Measurements from ENCODE around the gene RNU6-8. TPM values are rescaled to one million over a fixed set of nuclear protein-coding genes. Genes with fewer than 3 reads are reported as not detected.

The RNU6-8 gene
- polyA plus RNA-seq, 1 of the 3 experiments (the other 2 are of a cell fraction), result not detected

DNA sequence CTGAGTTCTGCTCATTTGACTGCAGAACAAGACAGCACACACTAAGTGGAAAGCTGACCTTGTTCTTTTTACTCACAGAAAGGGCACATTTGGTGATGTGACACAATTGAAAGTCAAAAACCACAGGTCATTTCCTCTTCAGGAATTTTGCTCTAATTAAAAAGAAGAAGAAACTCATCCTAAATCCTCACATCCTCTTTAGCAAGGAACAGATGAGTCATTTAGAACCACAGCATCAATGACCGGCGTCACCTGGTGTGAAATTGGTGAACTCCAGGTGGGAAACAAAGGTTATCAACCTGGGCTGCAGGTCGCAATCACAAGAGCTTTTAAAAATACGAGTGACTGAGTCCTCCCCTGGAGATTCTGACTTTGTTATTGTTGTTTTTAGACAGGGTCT lies 2.9 kb upstream of the RNU6-8 start:
- WGBS (ENCODE audit: low lambda C conversion rate), result 91% methylated on average over 4 of the region's 4 CpGs

DNA sequence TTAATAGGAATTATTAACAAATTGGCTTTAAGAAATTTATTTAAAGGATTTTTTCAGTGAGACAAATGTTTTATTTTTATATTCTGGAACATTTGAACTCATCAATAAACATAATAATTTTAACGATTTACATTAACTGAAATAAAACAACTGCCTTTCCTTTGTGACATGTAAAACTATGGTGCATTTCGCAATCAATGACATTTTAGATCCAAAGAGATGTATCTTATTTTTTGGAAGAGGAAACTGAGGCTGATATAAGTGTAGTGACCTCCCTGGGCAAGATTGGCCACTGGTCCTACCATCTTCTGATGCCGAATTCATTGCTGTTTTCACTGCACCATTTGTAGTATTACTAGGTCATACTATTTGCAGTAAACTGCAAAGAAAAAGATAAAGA lies 2.5 kb upstream of the RNU6-8 start:
- Histone ChIP-seq H3K9ac (no peak overlapping the region), H3K27ac (ENCODE audit: low read depth in 2 of 2, low read length in 1 of 2) (no peak overlapping the region), H2AFZ (ENCODE audit: low read depth) (no peak overlapping the region), H3F3A (replicated peaks; ENCODE audit: insufficient read depth) (peaks cover 18% of the 10 kb centered on the region), H3K4me2 (no peak overlapping the region), H3K4me1 (ENCODE audit: control insufficient read depth in 1 of 2, insufficient read depth in 2 of 2, low read depth in 1 of 2, low read length in 1 of 2) (peaks cover 0 to 6% of the 10 kb centered on the region in 2 experiments; a peak in 2 of 4 replicates), H3K4me3 (ENCODE audit: low read depth in 2 of 2, low read length in 1 of 2) (no peak overlapping the region), H4K20me1 (ENCODE audit: insufficient read depth) (no peaks in the 10 kb centered on the region), H3K9me2 (no peaks in the 10 kb centered on the region), H3K9me3 (0 out of 2 replicates have a peak, but pooled peaks cover 3% of the 10 kb centered on the region), H3K27me3 (ENCODE audit: insufficient read depth) (no peaks in the 10 kb centered on the region), H3K79me2 (ENCODE audit: insufficient read depth) (no peaks in the 10 kb centered on the region), H3K36me3 (replicated peaks in 1 of 2; ENCODE audit: control insufficient read depth in 1 of 2, insufficient read depth in 2 of 2, low read length in 1 of 2) (no peaks in the 10 kb centered on the region)
- ChIA-PET POLR2A (no interaction called here), CTCF (interaction anchor here (1.2 to 1.6 kb wide), 3 partner anchors 9 to 264 kb away, joined by 3 to 6 read pairs (median 4); no protein-coding TSS in a partner anchor)
- DNase-seq, result no peak
- TF ChIP-seq, protein P1, sequence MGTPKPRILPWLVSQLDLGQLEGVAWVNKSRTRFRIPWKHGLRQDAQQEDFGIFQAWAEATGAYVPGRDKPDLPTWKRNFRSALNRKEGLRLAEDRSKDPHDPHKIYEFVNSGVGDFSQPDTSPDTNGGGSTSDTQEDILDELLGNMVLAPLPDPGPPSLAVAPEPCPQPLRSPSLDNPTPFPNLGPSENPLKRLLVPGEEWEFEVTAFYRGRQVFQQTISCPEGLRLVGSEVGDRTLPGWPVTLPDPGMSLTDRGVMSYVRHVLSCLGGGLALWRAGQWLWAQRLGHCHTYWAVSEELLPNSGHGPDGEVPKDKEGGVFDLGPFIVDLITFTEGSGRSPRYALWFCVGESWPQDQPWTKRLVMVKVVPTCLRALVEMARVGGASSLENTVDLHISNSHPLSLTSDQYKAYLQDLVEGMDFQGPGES (IDR thresholded peaks at IDR 0.05; ENCODE audit: low read depth, low read length), result no peak
- TF ChIP-seq, protein P2, sequence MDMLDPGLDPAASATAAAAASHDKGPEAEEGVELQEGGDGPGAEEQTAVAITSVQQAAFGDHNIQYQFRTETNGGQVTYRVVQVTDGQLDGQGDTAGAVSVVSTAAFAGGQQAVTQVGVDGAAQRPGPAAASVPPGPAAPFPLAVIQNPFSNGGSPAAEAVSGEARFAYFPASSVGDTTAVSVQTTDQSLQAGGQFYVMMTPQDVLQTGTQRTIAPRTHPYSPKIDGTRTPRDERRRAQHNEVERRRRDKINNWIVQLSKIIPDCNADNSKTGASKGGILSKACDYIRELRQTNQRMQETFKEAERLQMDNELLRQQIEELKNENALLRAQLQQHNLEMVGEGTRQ (IDR thresholded peaks at IDR 0.05; ENCODE audit: borderline replicate concordance, low read depth, low read length), result no peak
- TF ChIP-seq EZH2phosphoT487 (IDR thresholded peaks at IDR 0.05; ENCODE audit: borderline replicate concordance, low read depth), result no peak
- no peak for TF ChIP-seq NFIC (IDR thresholded peaks at IDR 0.05; ENCODE audit: borderline replicate concordance)
- TF ChIP-seq GABPA (IDR thresholded peaks at IDR 0.05; ENCODE audit: low read depth), result no peak
- TF ChIP-seq SMC3 (IDR thresholded peaks at IDR 0.05; ENCODE audit: low read depth, low read length), result no peak
- no peak for TF ChIP-seq TEAD4 (IDR thresholded peaks at IDR 0.05; ENCODE audit: borderline replicate concordance, insufficient read depth)
- TF ChIP-seq JUND (IDR thresholded peaks at IDR 0.05), result no peak
- TF ChIP-seq ELF1 (IDR thresholded peaks at IDR 0.05), result no peak
- TF ChIP-seq RFX5 (IDR thresholded peaks at IDR 0.05; ENCODE audit: low read length), result no peak
- TF ChIP-seq TCF12 (IDR thresholded peaks at IDR 0.05), result no peak
- TF ChIP-seq, protein P3, sequence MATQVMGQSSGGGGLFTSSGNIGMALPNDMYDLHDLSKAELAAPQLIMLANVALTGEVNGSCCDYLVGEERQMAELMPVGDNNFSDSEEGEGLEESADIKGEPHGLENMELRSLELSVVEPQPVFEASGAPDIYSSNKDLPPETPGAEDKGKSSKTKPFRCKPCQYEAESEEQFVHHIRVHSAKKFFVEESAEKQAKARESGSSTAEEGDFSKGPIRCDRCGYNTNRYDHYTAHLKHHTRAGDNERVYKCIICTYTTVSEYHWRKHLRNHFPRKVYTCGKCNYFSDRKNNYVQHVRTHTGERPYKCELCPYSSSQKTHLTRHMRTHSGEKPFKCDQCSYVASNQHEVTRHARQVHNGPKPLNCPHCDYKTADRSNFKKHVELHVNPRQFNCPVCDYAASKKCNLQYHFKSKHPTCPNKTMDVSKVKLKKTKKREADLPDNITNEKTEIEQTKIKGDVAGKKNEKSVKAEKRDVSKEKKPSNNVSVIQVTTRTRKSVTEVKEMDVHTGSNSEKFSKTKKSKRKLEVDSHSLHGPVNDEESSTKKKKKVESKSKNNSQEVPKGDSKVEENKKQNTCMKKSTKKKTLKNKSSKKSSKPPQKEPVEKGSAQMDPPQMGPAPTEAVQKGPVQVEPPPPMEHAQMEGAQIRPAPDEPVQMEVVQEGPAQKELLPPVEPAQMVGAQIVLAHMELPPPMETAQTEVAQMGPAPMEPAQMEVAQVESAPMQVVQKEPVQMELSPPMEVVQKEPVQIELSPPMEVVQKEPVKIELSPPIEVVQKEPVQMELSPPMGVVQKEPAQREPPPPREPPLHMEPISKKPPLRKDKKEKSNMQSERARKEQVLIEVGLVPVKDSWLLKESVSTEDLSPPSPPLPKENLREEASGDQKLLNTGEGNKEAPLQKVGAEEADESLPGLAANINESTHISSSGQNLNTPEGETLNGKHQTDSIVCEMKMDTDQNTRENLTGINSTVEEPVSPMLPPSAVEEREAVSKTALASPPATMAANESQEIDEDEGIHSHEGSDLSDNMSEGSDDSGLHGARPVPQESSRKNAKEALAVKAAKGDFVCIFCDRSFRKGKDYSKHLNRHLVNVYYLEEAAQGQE (IDR thresholded peaks at IDR 0.05; ENCODE audit: low read depth, low read length), result no peak
- no peak for TF ChIP-seq FOXJ3 (CRISPR knock-in tag; IDR thresholded peaks at IDR 0.05)
- TF ChIP-seq YY1 (IDR thresholded peaks at IDR 0.05; ENCODE audit: low read depth), result no peak
- no peak for TF ChIP-seq RCOR1 (IDR thresholded peaks at IDR 0.05; ENCODE audit: low read length)
- TF ChIP-seq, protein P4, sequence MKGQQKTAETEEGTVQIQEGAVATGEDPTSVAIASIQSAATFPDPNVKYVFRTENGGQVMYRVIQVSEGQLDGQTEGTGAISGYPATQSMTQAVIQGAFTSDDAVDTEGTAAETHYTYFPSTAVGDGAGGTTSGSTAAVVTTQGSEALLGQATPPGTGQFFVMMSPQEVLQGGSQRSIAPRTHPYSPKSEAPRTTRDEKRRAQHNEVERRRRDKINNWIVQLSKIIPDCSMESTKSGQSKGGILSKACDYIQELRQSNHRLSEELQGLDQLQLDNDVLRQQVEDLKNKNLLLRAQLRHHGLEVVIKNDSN (IDR thresholded peaks at IDR 0.05; ENCODE audit: borderline replicate concordance, low read depth), result no peak
- no peak for TF ChIP-seq MXI1 (IDR thresholded peaks at IDR 0.05; ENCODE audit: low read depth, low read length)
- TF ChIP-seq CHD2 (IDR thresholded peaks at IDR 0.05; ENCODE audit: low read length, partially characterized antibody), result no peak
- TF ChIP-seq GATA2 (CRISPR knock-in tag; IDR thresholded peaks at IDR 0.05), result no peak
- WGBS (ENCODE audit: low lambda C conversion rate), result 96% methylated on average over 3 of the region's 3 CpGs

More for the DNA sequence above, 2.9 kb upstream of the RNU6-8 start:
- Histone ChIP-seq H3K4me1 (ENCODE audit: control insufficient read depth in 1 of 2, insufficient read depth in 2 of 2, low read depth in 1 of 2, low read length in 1 of 2) (peaks cover 0 to 6% of the 10 kb centered on the region in 2 experiments; a peak in 2 of 4 replicates), H3K4me3 (ENCODE audit: low read depth in 2 of 2, low read length in 1 of 2) (no peak overlapping the region), H3K79me2 (ENCODE audit: insufficient read depth) (no peaks in the 10 kb centered on the region), H3F3A (replicated peaks; ENCODE audit: insufficient read depth) (peaks cover 16% of the 10 kb centered on the region), H3K4me2 (no peak overlapping the region), H3K27me3 (ENCODE audit: insufficient read depth) (no peaks in the 10 kb centered on the region), H4K20me1 (ENCODE audit: insufficient read depth) (no peaks in the 10 kb centered on the region), H3K36me3 (replicated peaks in 1 of 2; ENCODE audit: control insufficient read depth in 1 of 2, insufficient read depth in 2 of 2, low read length in 1 of 2) (no peaks in the 10 kb centered on the region), H2AFZ (ENCODE audit: low read depth) (no peak overlapping the region), H3K9me2 (no peaks in the 10 kb centered on the region), H3K9me3 (0 out of 2 replicates have a peak, but pooled peaks cover 3% of the 10 kb centered on the region), H3K9ac (no peak overlapping the region), H3K27ac (ENCODE audit: low read depth in 2 of 2, low read length in 1 of 2) (no peak overlapping the region)
- TF ChIP-seq GATA2 (CRISPR knock-in tag; IDR thresholded peaks at IDR 0.05), result no peak
- no peak for TF ChIP-seq CHD2 (IDR thresholded peaks at IDR 0.05; ENCODE audit: low read length, partially characterized antibody)
- DNase-seq, result no peak
- POLR2A ChIA-PET, result no interaction called here
- CTCF ChIA-PET, result interaction anchor here (1.2 to 1.6 kb wide), 3 partner anchors 9 to 264 kb away, joined by 3 to 6 read pairs (median 4); no protein-coding TSS in a partner anchor
